Stomach (tissue), 4 donors: ENCODE data around the gene TMEM54.

Source experiments
- CTCF ChIP-seq, 7 experiments: fragments of 450-650 bp in 4 of 7; fragments of 200-600 bp in 3 of 7; sonication (generic) in 3 of 7; IDR thresholded peaks; one replicate each; pipeline ENCODE4 v1.5.1; 2016 to 2019; ENCODE audit warnings: antibody characterized with exemption in 7 of 7, control low read depth in 2 of 7, mild to moderate bottlenecking in 1 of 7
- POLR2A ChIP-seq, 4 donors: fragments of 450-650 bp; IDR thresholded peaks; one replicate each; pipeline ENCODE4 v1.6.1; 2016; ENCODE audit warnings: antibody characterized with exemption in 4 of 4, control low read depth in 2 of 4, mild to moderate bottlenecking in 1 of 4, moderate library complexity in 1 of 4

- peak in 1 of 7 experiments; percentile 2 for TF ChIP-seq CTCF (IDR thresholded peaks at IDR 0.05)
- TF ChIP-seq POLR2A (IDR thresholded peaks at IDR 0.05): no peak
Measured at GRCh38 chr1:32893198-32894018, 7.8 kb downstream of the TMEM54 start.
